Prostate gland (tissue), 2 donors: ENCODE measurements around the gene KCNJ12.
"Not testable (repeated sequence)": the region's sequence is repeated elsewhere in the genome, so short reads cannot be mapped to it uniquely, and the experiment has no call there.

Experiments
- CTCF ChIP-seq, 4 experiments: fragments of 200-600 bp in 2 of 4; fragments of 450-650 bp in 2 of 4; sonication (generic) in 2 of 4; IDR thresholded peaks; 1 replicate in 3 of 4; 2 replicates in 1 of 4; pipeline ENCODE4 v1.5.1; 2016 to 2019; ENCODE audit warnings: antibody characterized with exemption in 4 of 4, mild to moderate bottlenecking in 2 of 4, moderate library complexity in 2 of 4
- POLR2AphosphoS5 ChIP-seq: sonication (generic); formaldehyde crosslinking; IDR thresholded peaks from one replicate; pipeline ENCODE4 v1.6.1; 2017; ENCODE audit warnings: antibody characterized with exemption

- not testable (repeated sequence) for TF ChIP-seq POLR2AphosphoS5; CTCF (IDR thresholded peaks at IDR 0.05)
Measured at GRCh38 chr17:21434976-21435375, 58.8 kb downstream of the KCNJ12 start.
